HepG2 (cell line): ENCODE results near the gene SLC13A3. TPM values are rescaled to one million over a fixed set of nuclear protein-coding genes. Genes with fewer than 3 reads are reported as not detected.

Source experiments
- ATAC-seq: fragments of 200-7000 bp; cut with Tn5 transposase; 3 replicates; pipeline ENCODE4 v1.9.1; 2020; ENCODE audit warnings: mild to moderate bottlenecking, moderate library complexity
- BruUV-seq: library from RNA; stranded (reverse); fragments of 400-500 nt; replicated peaks from 2 replicates; lab custom pipeline; 2021; lab: Mats Ljungman, UMichigan
- CTCF ChIA-PET: fragments of 300-600 bp; formaldehyde crosslinking; extraction: SDS; loops from one replicate; lab custom pipeline; 2021; ENCODE audit warnings: low total read pairs, inconsistent platforms, low intra/inter-chr PET ratio; lab: Yijun Ruan, JAX
- POLR2A ChIA-PET: fragments of 350-600 bp; sonication (Branson Sonifier 250); formaldehyde crosslinking; loops from one replicate; lab custom pipeline; 2020; ENCODE audit warnings: antibody characterized with exemption, inconsistent platforms; lab: Yijun Ruan, JAX
- DNase-seq: peaks from one replicate; pipeline ENCODE4 v3.0.0-alpha.2; 2015; ENCODE audit warnings: low spot score
- FAIRE-seq: peaks from 3 replicates; lab custom pipeline; 2011; peaks lifted over from hg19 to GRCh38; lab: Jason Lieb, UNC
- H2AFZ ChIP-seq: one replicate; pipeline ENCODE4 v1.6.1; 2011; ENCODE audit warnings: low read length, inconsistent platforms
- H3K27ac ChIP-seq: fragments of 300-600 bp; 3 replicates; pipeline ENCODE4 v1.8.0; 2011; ENCODE audit warnings: mixed run types, mild to moderate bottlenecking, mixed read lengths, low read length, inconsistent platforms; ENCODE audit not compliant: insufficient read depth; ENCODE audit errors: extremely low read length
- H3K27me3 ChIP-seq, 2 experiments: fragments of 200-600 bp in 1 of 2; 2 replicates in 1 of 2; 3 replicates in 1 of 2; pipeline versions ENCODE4 v1.6.0 to v1.8.0; 2011; ENCODE audit warnings: low read length in 2 of 2, mild to moderate bottlenecking in 2 of 2, moderate library complexity in 2 of 2, inconsistent platforms in 1 of 2; ENCODE audit not compliant: insufficient read depth in 2 of 2, control insufficient read depth in 1 of 2
- H3K36me3 ChIP-seq, 2 experiments: fragments of 200-600 bp in 1 of 2; replicated peaks in 1 of 2; 2 replicates in 1 of 2; 3 replicates in 1 of 2; pipeline versions ENCODE4 v1.5.1 to v1.8.0; 2011; ENCODE audit warnings: low read length in 2 of 2, inconsistent platforms in 1 of 2; ENCODE audit not compliant: insufficient read depth in 2 of 2, control insufficient read depth in 1 of 2
- H3K4me1 ChIP-seq: 2 replicates; pipeline ENCODE4 v1.5.1; 2012; ENCODE audit warnings: low read length, inconsistent platforms; ENCODE audit not compliant: insufficient read depth
- H3K4me2 ChIP-seq: 2 replicates; pipeline ENCODE4 v1.6.0; 2011; ENCODE audit warnings: low read depth, low read length, inconsistent platforms
- H3K4me3 ChIP-seq, 3 experiments: fragments of 200-600 bp in 1 of 3; sonication (generic), shearing (Covaris generic) in 1 of 3; replicated peaks in 1 of 3; 2 replicates each; pipeline ENCODE4 v1.5.1; 2011 to 2016; ENCODE audit warnings: low read length in 3 of 3, inconsistent platforms in 2 of 3, low read depth in 2 of 3, mild to moderate bottlenecking in 2 of 3, control low read depth in 1 of 3, mixed read lengths in 1 of 3; ENCODE audit not compliant: insufficient read depth in 1 of 3
- H3K79me2 ChIP-seq: one replicate; pipeline ENCODE4 v1.6.1; 2011; ENCODE audit warnings: low read length, inconsistent platforms; ENCODE audit not compliant: insufficient read depth
- H3K9ac ChIP-seq: 2 replicates; pipeline ENCODE4 v1.6.0; 2011; ENCODE audit warnings: mild to moderate bottlenecking, low read depth, low read length, inconsistent platforms; ENCODE audit not compliant: insufficient read depth
- H3K9me3 ChIP-seq: 2 replicates; pipeline ENCODE4 v1.5.1; 2012; ENCODE audit warnings: mild to moderate bottlenecking, low read length
- H4K20me1 ChIP-seq: 2 replicates; pipeline ENCODE4 v1.6.0; 2011; ENCODE audit warnings: inconsistent platforms, mild to moderate bottlenecking, low read length, moderate library complexity; ENCODE audit not compliant: insufficient read depth
- FOXJ3 ChIP-seq: sonication (generic); formaldehyde crosslinking; IDR thresholded peaks from 2 replicates; pipeline ENCODE4 v1.4.0; 2020; ENCODE audit warnings: missing genetic modification reagents, mild to moderate bottlenecking, borderline replicate concordance
- GMEB1 ChIP-seq: sonication (generic); formaldehyde crosslinking; IDR thresholded peaks from 2 replicates; pipeline ENCODE4 v1.5.1; 2020; ENCODE audit warnings: missing genetic modification reagents, mild to moderate bottlenecking, borderline replicate concordance
- MAFF ChIP-seq: IDR thresholded peaks from 2 replicates; pipeline ENCODE4 v1.6.1; 2011; ENCODE audit warnings: low read depth, low read length, improper control_type of control experiment
- ONECUT2 ChIP-seq: sonication (generic); formaldehyde crosslinking; IDR thresholded peaks from 2 replicates; pipeline ENCODE4 v1.4.0; 2020; ENCODE audit warnings: missing genetic modification reagents
- PLSCR1 ChIP-seq: sonication (generic); formaldehyde crosslinking; IDR thresholded peaks from 2 replicates; pipeline ENCODE4 v1.5.0; 2020; ENCODE audit warnings: missing genetic modification reagents, mild to moderate bottlenecking, borderline replicate concordance
- POGZ ChIP-seq: sonication (generic); formaldehyde crosslinking; IDR thresholded peaks from 2 replicates; pipeline ENCODE4 v1.4.0; 2020; ENCODE audit warnings: mild to moderate bottlenecking, missing genetic modification reagents
- RBM22 ChIP-seq: fragments of 200-400 bp; formaldehyde crosslinking; optimal IDR thresholded peaks from 2 replicates; pipeline ENCODE3; 2017; ENCODE audit warnings: mild to moderate bottlenecking, low read length, moderate library complexity
- RBM39 ChIP-seq: fragments of 200-400 bp; formaldehyde crosslinking; IDR thresholded peaks from one replicate; pipeline ENCODE4 v1.6.1; 2018; ENCODE audit warnings: antibody characterized with exemption, mild to moderate bottlenecking, low read depth, low read length; ENCODE audit not compliant: poor library complexity, severe bottlenecking
- SIX4 ChIP-seq: sonication (generic); formaldehyde crosslinking; IDR thresholded peaks from 2 replicates; pipeline ENCODE4 v1.4.0; 2020; ENCODE audit warnings: missing genetic modification reagents
- SMAD9 ChIP-seq: sonication (generic); formaldehyde crosslinking; IDR thresholded peaks from 2 replicates; pipeline ENCODE4 v1.5.1; 2020; ENCODE audit warnings: mild to moderate bottlenecking, missing genetic modification reagents
- ZFY ChIP-seq: sonication (generic); formaldehyde crosslinking; IDR thresholded peaks from 2 replicates; pipeline ENCODE4 v1.4.0; 2020; ENCODE audit warnings: missing genetic modification reagents
- ZKSCAN1 ChIP-seq: fragments of 150-350 bp; IDR thresholded peaks from 2 replicates; pipeline ENCODE4 v1.6.1; 2014; ENCODE audit warnings: low read length
- ZMAT5 ChIP-seq: sonication (generic); formaldehyde crosslinking; IDR thresholded peaks from 2 replicates; pipeline ENCODE4 v1.5.0; 2020; ENCODE audit warnings: mild to moderate bottlenecking, low read depth, missing genetic modification reagents, borderline replicate concordance
- ZMYM4 ChIP-seq: sonication (generic); formaldehyde crosslinking; IDR thresholded peaks from 2 replicates; pipeline ENCODE4 v1.8.1; 2023; ENCODE audit warnings: mild to moderate bottlenecking, missing genetic modification reagents
- ZNF12 ChIP-seq: sonication (generic); formaldehyde crosslinking; IDR thresholded peaks from 2 replicates; pipeline ENCODE4 v1.5.0; 2020; ENCODE audit warnings: missing genetic modification reagents
- ZNF432 ChIP-seq: sonication (generic); formaldehyde crosslinking; IDR thresholded peaks from 2 replicates; pipeline ENCODE4 v1.5.0; 2020; ENCODE audit warnings: missing genetic modification reagents, mild to moderate bottlenecking, borderline replicate concordance
- ZNF576 ChIP-seq: sonication (generic); formaldehyde crosslinking; IDR thresholded peaks from 2 replicates; pipeline ENCODE4 v1.4.0; 2020; ENCODE audit warnings: mild to moderate bottlenecking, missing genetic modification reagents
- ZNF703 ChIP-seq: sonication (generic); formaldehyde crosslinking; IDR thresholded peaks from 2 replicates; pipeline ENCODE4 v1.5.1; 2020; ENCODE audit warnings: missing genetic modification reagents, mild to moderate bottlenecking, moderate library complexity, borderline replicate concordance
- ZNF704 ChIP-seq: sonication (generic); formaldehyde crosslinking; IDR thresholded peaks from 2 replicates; pipeline ENCODE4 v1.8.1; 2023; ENCODE audit warnings: mild to moderate bottlenecking, inconsistent platforms, moderate library complexity, missing genetic modification reagents, borderline replicate concordance
- ZNF768 ChIP-seq: sonication (generic); formaldehyde crosslinking; IDR thresholded peaks from 2 replicates; pipeline ENCODE4 v1.4.0; 2020; ENCODE audit warnings: missing genetic modification reagents
- ZNF782 ChIP-seq: sonication (generic); formaldehyde crosslinking; IDR thresholded peaks from 2 replicates; pipeline ENCODE4 v1.4.0; 2020; ENCODE audit warnings: missing genetic modification reagents, mild to moderate bottlenecking, borderline replicate concordance
- WGBS: methylation state at CpG from one replicate; pipeline ENCODE4 v1.1.6; 2017; ENCODE audit warnings: low lambda C conversion rate; 5-methylcytosine and 5-hydroxymethylcytosine counted together
- in situ Hi-C: cut with HindIII; loops from 2 replicates; pipeline ENCODE4 v1.10.0; 2017; ENCODE audit warnings: low pct_unique_long_range_greater_than_20kb; ENCODE audit not compliant: extremely low pct_ligation_motif_present
- intact Hi-C: fragments of 100-400 bp; cut with micrococcal nuclease; formaldehyde crosslinking; loops from one replicate; pipeline ENCODE4 v1.10.0; 2022; ENCODE audit not compliant: unreplicated experiment
- polyA plus RNA-seq, 8 experiments: library from polyadenylated mRNA; depleted of rRNA in 3 of 8; stranded (reverse) in 7 of 8; unstranded in 1 of 8; fragments of >200 nt; fragmentation: Illumina TruSeq in 4 of 8; extraction: Trizol in 4 of 8; gene quantifications; 2 replicates each; pipeline versions ENCODE4 v1.2.1 to v1.2.3, GENCODE V29; 2011 to 2016; ENCODE audit warnings: low read depth in 4 of 8, missing spikeins in 1 of 8, mixed read lengths in 1 of 8; ENCODE audit not compliant: insufficient read depth in 1 of 8
- total RNA-seq, 5 experiments: library from RNA; depleted of rRNA; stranded (reverse); fragments of >200 nt; fragmentation: Illumina TruSeq; extraction: Trizol; gene quantifications; 2 replicates each; pipeline ENCODE4 v1.2.3, GENCODE V29; 2016; ENCODE audit warnings: low read depth in 1 of 5

Gene SLC13A3
- total and polyA plus RNA-seq, 2 of the 13 experiments (the other 11 are each of a cell fraction or from before 2014, with no cell fraction given), result 66.5 to 76.0 TPM

- ATAC-seq, result no peak
- no TSS peak for BruUV-seq
- WGBS, result 94% methylated on average over 4 of the region's 4 CpGs
- TF ChIP-seq ZNF432 (CRISPR knock-in tag) (no peak), ONECUT2 (CRISPR knock-in tag) (no peak), POGZ (CRISPR knock-in tag) (no peak), ZFY (CRISPR knock-in tag) (no peak), ZMAT5 (CRISPR knock-in tag) (no peak), PLSCR1 (no peak), SMAD9 (CRISPR knock-in tag) (no peak), ZMYM4 (CRISPR knock-in tag) (no peak), ZNF782 (no peak), SIX4 (CRISPR knock-in tag) (no peak), ZNF704 (CRISPR knock-in tag) (no peak), RBM22 (no peak), MAFF (no peak), ZNF703 (CRISPR knock-in tag) (no peak), ZNF12 (no peak), RBM39 (no peak), ZKSCAN1 (peak; percentile 65), FOXJ3 (CRISPR knock-in tag) (no peak), ZNF768 (CRISPR knock-in tag) (no peak), GMEB1 (CRISPR knock-in tag) (no peak), ZNF576 (no peak)
Observed at GRCh38 chr20:46638898-46639274, 12.4 kb downstream of the SLC13A3 start.

More at GRCh38 chr20:46638898-46639274, 12.4 kb downstream of the SLC13A3 start:
- Histone ChIP-seq H3K27ac (peak overlapping the region; percentile 75), H3K79me2 (peaks cover 21% of the 10 kb centered on the region), H3K36me3 (peaks cover 7 to 40% of the 10 kb centered on the region in 2 experiments; a peak in 4 of 5 replicates), H2AFZ (no peak overlapping the region), H3K27me3 (no peaks in the 10 kb centered on the region), H3K4me1 (peaks cover 100% of the 10 kb centered on the region), H3K9me3 (no peaks in the 10 kb centered on the region), H4K20me1 (no peaks in the 10 kb centered on the region), H3K4me3 (no peak overlapping the region), H3K9ac (peak overlapping the region; percentile 65), H3K4me2 (peak overlapping the region; percentile 65; the same call in 1 of the 2 replicates)
- CTCF ChIA-PET, result no interaction called here
- intact Hi-C loops (loop anchor here (1.0 kb wide), 2 partner anchors 12 to 35 kb away; partner anchors contain the start of gene SLC13A3), in situ Hi-C loops (loop anchor here (5.0 kb wide), 1 partner anchor 72 kb away; no protein-coding TSS in a partner anchor)
- FAIRE-seq (no peak), DNase-seq (no peak)
- POLR2A ChIA-PET, result interaction anchor here (1.1 to 6.4 kb wide), 7 partner anchors 10 to 71 kb away, joined by 3 to 72 read pairs (median 6); partner anchors contain the start of gene SLC13A3
